ENCODE results near the gene PRKAR1B. TPM values are rescaled to one million over a fixed set of nuclear protein-coding genes. Genes with fewer than 3 reads are reported as not detected.

PRKAR1B gene
- total and polyA plus RNA-seq, 2 donors = 13.7 to 15.4 TPM

DNA sequence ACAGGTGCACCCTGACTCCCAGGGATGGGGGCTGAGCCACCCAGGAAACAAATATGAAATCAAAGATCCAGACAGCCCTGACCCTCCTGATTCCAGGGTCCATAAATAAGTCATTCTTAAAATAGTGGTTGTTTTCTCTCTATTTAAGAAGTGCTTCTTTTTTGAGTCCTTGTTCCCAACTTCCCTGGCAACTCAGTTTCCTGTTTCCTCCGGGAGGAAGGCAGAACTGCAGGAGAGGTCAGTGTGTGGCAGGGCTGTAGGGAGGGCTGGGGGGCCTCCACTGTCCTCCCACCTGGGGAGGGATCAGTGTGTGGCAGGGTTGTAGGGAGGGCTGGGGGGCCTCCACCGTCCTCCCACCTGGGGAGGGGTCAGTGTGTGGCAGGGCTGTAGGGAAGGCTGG, 118.7 kb downstream of the PRKAR1B start:
- no peak for DNase-seq (ENCODE audit: low read depth in 6 of 9, low spot score in 9 of 9)
- H3K27me3 ChIP-seq (ENCODE audit: control insufficient read depth in 2 of 2, insufficient read depth in 1 of 2, low read length in 1 of 2) = no peaks in the 10 kb centered on the region
- WGBS = 29% methylated on average over 2 of the region's 2 CpGs
- peaks cover 0 to 24% of the 10 kb centered on the region in 2 donors for H3K9me3 ChIP-seq (ENCODE audit: control insufficient read depth in 2 of 2, insufficient read depth in 1 of 2, low read length in 1 of 2)
- peak overlapping the region in 1 of 2 donors; percentile 49 for H3K27ac ChIP-seq (ENCODE audit: low read depth in 1 of 2, low read length in 1 of 2)
- H3K4me1 ChIP-seq (ENCODE audit: control insufficient read depth in 2 of 2, insufficient read depth in 2 of 2, low read length in 2 of 2) = peaks cover 31 to 67% of the 10 kb centered on the region in 2 donors
- no peak overlapping the region for H3K4me3 ChIP-seq (ENCODE audit: low read length in 2 of 2)
- H3K36me3 ChIP-seq (ENCODE audit: control insufficient read depth in 2 of 2, insufficient read depth in 2 of 2, low read length in 1 of 2) = peaks cover 0 to 11% of the 10 kb centered on the region in 2 donors

DNA sequence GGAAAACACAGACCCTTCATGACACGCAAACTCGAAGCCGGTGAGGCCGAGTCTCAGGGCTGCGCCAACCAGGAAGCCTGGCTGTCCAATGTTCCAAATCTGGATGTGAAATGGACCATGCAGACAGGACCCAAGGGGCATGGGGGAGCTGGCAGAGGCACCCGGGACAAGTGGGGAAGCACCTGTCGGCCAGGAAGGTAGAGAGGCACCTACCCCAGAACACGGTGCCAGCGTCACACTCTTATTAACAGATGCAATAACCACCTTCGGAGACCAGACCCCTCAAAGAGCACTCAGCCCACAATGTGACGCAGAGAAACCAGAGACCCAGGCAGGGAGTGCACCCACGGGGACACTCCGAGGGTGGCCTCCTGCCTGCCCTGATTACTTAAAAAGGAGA, 119.1 kb downstream of the PRKAR1B start:
- H3K36me3 ChIP-seq (ENCODE audit: control insufficient read depth in 2 of 2, insufficient read depth in 2 of 2, low read length in 1 of 2) = peaks cover 0 to 11% of the 10 kb centered on the region in 2 donors
- H3K4me1 ChIP-seq (ENCODE audit: control insufficient read depth in 2 of 2, insufficient read depth in 2 of 2, low read length in 2 of 2) = peaks cover 31 to 65% of the 10 kb centered on the region in 2 donors
- peak in 1 of 9 donors; percentile 44 for DNase-seq (ENCODE audit: low read depth in 6 of 9, low spot score in 9 of 9)
- no peaks in the 10 kb centered on the region for H3K27me3 ChIP-seq (ENCODE audit: control insufficient read depth in 2 of 2, insufficient read depth in 1 of 2, low read length in 1 of 2)
- WGBS = 54% methylated on average over 13 of the region's 13 CpGs
- peak overlapping the region in 1 of 2 donors; percentile 49 for H3K27ac ChIP-seq (ENCODE audit: low read depth in 1 of 2, low read length in 1 of 2)
- peaks cover 0 to 24% of the 10 kb centered on the region in 2 donors for H3K9me3 ChIP-seq (ENCODE audit: control insufficient read depth in 2 of 2, insufficient read depth in 1 of 2, low read length in 1 of 2)
- H3K4me3 ChIP-seq (ENCODE audit: low read length in 2 of 2) = no peak overlapping the region

DNA sequence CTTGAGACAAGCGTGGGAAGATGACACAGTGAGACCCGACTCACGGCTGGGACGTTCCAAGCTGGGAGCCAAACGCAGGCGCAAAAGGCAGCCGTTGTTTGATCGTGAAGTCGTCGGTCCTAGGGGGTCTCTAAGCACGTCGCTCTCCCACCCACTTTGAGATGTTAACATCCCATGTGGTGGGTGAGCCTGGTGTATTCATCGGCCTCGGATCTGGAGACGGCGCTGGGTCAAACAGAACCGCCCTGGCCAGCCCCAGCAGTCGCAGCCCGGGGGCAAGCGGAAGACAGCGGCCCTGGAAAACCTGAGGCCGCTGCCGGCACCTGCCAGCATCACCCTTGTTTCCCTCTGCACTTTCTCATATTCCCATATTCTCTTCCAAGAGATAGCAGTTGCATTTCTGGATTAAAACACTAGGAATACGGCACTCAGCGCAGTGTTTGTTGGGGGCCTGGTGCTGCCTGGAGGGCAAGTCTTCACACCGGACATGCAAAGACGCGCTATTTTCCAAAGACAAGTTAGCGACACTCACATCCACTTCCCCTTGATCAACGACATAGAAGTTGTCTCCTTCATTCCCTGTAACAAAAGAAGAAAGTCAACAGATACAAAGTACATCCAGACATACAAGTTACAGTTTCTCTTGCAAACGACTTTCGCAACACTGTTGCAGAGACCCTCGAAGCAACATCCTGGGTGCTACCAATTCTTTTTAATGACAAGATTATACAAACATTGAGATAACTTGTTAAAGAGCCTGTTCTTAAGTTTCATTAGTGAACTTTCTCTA, 121.2 kb downstream of the PRKAR1B start:
- Histone ChIP-seq H3K27me3 (ENCODE audit: control insufficient read depth in 2 of 2, insufficient read depth in 1 of 2, low read length in 1 of 2) (no peaks in the 10 kb centered on the region), H3K4me1 (ENCODE audit: control insufficient read depth in 2 of 2, insufficient read depth in 2 of 2, low read length in 2 of 2) (peaks cover 35 to 79% of the 10 kb centered on the region in 2 donors), H3K36me3 (ENCODE audit: control insufficient read depth in 2 of 2, insufficient read depth in 2 of 2, low read length in 1 of 2) (peaks cover 0 to 11% of the 10 kb centered on the region in 2 donors), H3K9me3 (ENCODE audit: control insufficient read depth in 2 of 2, insufficient read depth in 1 of 2, low read length in 1 of 2) (peaks cover 0 to 24% of the 10 kb centered on the region in 2 donors), H3K4me3 (ENCODE audit: low read length in 2 of 2) (no peak overlapping the region), H3K27ac (ENCODE audit: low read depth in 1 of 2, low read length in 1 of 2) (no peak overlapping the region)
- 97% methylated on average over 33 of the region's 33 CpGs for WGBS
- DNase-seq (ENCODE audit: low read depth in 6 of 9, low spot score in 9 of 9) = no peak

- peaks cover 0 to 11% of the 10 kb centered on the region in 2 donors for H3K36me3 ChIP-seq (ENCODE audit: control insufficient read depth in 2 of 2, insufficient read depth in 2 of 2, low read length in 1 of 2)
- peak overlapping the region; percentile 47 to 53 for H3K4me3 ChIP-seq (ENCODE audit: low read length in 2 of 2)
- peaks cover 0 to 24% of the 10 kb centered on the region in 2 donors for H3K9me3 ChIP-seq (ENCODE audit: control insufficient read depth in 2 of 2, insufficient read depth in 1 of 2, low read length in 1 of 2)
- DNase-seq (ENCODE audit: low read depth in 6 of 9, low spot score in 9 of 9) = no peak
- WGBS = 84% methylated on average over 28 of the region's 28 CpGs
- peak overlapping the region; percentile 85 to 94 for H3K27ac ChIP-seq (ENCODE audit: low read depth in 1 of 2, low read length in 1 of 2)
- H3K4me1 ChIP-seq (ENCODE audit: control insufficient read depth in 2 of 2, insufficient read depth in 2 of 2, low read length in 2 of 2) = peaks cover 28 to 72% of the 10 kb centered on the region in 2 donors
- no peaks in the 10 kb centered on the region for H3K27me3 ChIP-seq (ENCODE audit: control insufficient read depth in 2 of 2, insufficient read depth in 1 of 2, low read length in 1 of 2)
These were observed 122.1 kb downstream of the PRKAR1B start for GRCh38 chr7:604884-605531.

- Histone ChIP-seq H3K4me1 (ENCODE audit: control insufficient read depth in 2 of 2, insufficient read depth in 2 of 2, low read length in 2 of 2) (peaks cover 23 to 64% of the 10 kb centered on the region in 2 donors), H3K36me3 (ENCODE audit: control insufficient read depth in 2 of 2, insufficient read depth in 2 of 2, low read length in 1 of 2) (peaks cover 0 to 11% of the 10 kb centered on the region in 2 donors), H3K9me3 (ENCODE audit: control insufficient read depth in 2 of 2, insufficient read depth in 1 of 2, low read length in 1 of 2) (peaks cover 0 to 24% of the 10 kb centered on the region in 2 donors), H3K4me3 (ENCODE audit: low read length in 2 of 2) (peak overlapping the region; percentile 47 to 53), H3K27ac (ENCODE audit: low read depth in 1 of 2, low read length in 1 of 2) (peak overlapping the region; percentile 85 to 94), H3K27me3 (ENCODE audit: control insufficient read depth in 2 of 2, insufficient read depth in 1 of 2, low read length in 1 of 2) (no peaks in the 10 kb centered on the region)
- WGBS = 20% methylated on average over 37 of the region's 37 CpGs
- peak; percentile 56 to 93 (median 80) for DNase-seq (ENCODE audit: low read depth in 6 of 9, low spot score in 9 of 9)
These were observed 122.8 kb downstream of the PRKAR1B start for GRCh38 chr7:604001-604883.

DNA sequence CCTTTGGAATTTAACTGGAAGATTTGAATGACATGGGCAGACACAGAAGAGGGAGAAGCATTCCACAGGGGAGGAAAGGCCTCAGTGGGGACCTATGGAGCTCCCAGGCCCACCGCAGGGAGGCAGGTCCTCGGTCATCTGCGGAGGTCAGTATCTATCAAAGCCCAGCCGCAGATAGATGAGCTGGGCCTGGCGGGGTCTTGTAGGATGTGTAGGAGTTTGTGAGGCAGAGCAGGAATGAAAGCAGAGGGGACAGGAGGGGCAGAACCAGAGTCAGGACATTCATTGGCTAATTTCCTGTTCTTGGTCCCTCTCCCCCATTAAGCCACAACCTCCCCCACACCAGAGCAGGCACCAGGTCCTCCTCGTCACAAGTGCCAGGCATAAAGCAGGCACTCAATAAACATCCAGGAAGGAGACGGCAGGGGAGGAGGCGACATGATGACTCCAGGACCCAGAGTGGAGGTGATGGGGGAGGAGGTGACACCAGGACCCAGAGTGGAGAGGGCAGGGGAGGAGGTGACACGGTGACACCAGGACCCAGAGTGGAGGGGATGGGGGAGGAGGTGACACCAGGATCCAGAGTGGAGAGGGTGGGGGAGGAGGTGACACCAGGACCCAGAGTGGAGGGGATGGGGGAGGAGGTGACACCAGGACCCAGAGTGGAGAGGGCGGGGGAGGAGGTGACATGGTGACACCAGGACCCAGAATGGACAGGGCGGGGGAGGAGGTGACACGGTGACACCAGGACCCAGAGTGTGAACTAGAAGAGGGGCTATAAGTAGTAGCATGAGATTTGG, 123.7 kb downstream of the PRKAR1B start:
- 93% methylated on average over 12 of the region's 12 CpGs for WGBS

GRCh38 chr7:602341-603141, 124.5 kb downstream of the PRKAR1B start:
- H3K9me3 ChIP-seq (ENCODE audit: control insufficient read depth in 2 of 2, insufficient read depth in 1 of 2, low read length in 1 of 2) = peaks cover 0 to 24% of the 10 kb centered on the region in 2 donors
- DNase-seq (ENCODE audit: low read depth in 6 of 9, low spot score in 9 of 9) = no peak
- H3K36me3 ChIP-seq (ENCODE audit: control insufficient read depth in 2 of 2, insufficient read depth in 2 of 2, low read length in 1 of 2) = peaks cover 0 to 11% of the 10 kb centered on the region in 2 donors
- no peak overlapping the region for H3K4me3 ChIP-seq (ENCODE audit: low read length in 2 of 2)
- no peaks in the 10 kb centered on the region for H3K27me3 ChIP-seq (ENCODE audit: control insufficient read depth in 2 of 2, insufficient read depth in 1 of 2, low read length in 1 of 2)
- peaks cover 14 to 48% of the 10 kb centered on the region in 2 donors for H3K4me1 ChIP-seq (ENCODE audit: control insufficient read depth in 2 of 2, insufficient read depth in 2 of 2, low read length in 2 of 2)
- WGBS = 91% methylated on average over 38 of the region's 38 CpGs
- peak overlapping the region; percentile 11 to 36 for H3K27ac ChIP-seq (ENCODE audit: low read depth in 1 of 2, low read length in 1 of 2)

More for the DNA sequence above, 123.7 kb downstream of the PRKAR1B start:
- peaks cover 0 to 24% of the 10 kb centered on the region in 2 donors for H3K9me3 ChIP-seq (ENCODE audit: control insufficient read depth in 2 of 2, insufficient read depth in 1 of 2, low read length in 1 of 2)
- no peaks in the 10 kb centered on the region for H3K27me3 ChIP-seq (ENCODE audit: control insufficient read depth in 2 of 2, insufficient read depth in 1 of 2, low read length in 1 of 2)
- H3K4me1 ChIP-seq (ENCODE audit: control insufficient read depth in 2 of 2, insufficient read depth in 2 of 2, low read length in 2 of 2) = peaks cover 19 to 56% of the 10 kb centered on the region in 2 donors
- no peak for DNase-seq (ENCODE audit: low read depth in 6 of 9, low spot score in 9 of 9)
- no peak overlapping the region for H3K4me3 ChIP-seq (ENCODE audit: low read length in 2 of 2)
- peak overlapping the region; percentile 74 to 94 for H3K27ac ChIP-seq (ENCODE audit: low read depth in 1 of 2, low read length in 1 of 2)
- H3K36me3 ChIP-seq (ENCODE audit: control insufficient read depth in 2 of 2, insufficient read depth in 2 of 2, low read length in 1 of 2) = peaks cover 0 to 11% of the 10 kb centered on the region in 2 donors
